ENCODE data around the gene ZFP1.

DNA sequence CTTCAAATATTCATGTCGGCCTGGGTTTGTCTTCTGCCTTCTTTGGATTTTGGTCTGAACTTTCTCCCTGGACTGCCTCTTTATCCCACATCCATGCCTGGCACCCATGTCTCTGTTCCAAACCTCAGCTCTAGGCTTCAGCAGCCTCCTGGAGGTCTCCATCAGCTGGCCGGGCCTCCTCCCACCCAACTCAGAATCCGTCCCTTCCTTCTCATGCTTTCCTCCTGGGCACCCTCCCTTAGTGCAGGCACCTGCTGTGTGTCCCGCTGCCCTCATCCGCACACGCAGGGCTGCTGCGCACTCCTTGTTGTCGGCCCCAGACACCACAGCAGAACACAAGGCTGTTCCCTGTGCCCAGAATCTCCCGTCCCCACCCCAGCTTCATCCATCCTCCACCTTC is 45.7 kb upstream of the ZFP1 start:
- TF ChIP-seq, protein P1, sequence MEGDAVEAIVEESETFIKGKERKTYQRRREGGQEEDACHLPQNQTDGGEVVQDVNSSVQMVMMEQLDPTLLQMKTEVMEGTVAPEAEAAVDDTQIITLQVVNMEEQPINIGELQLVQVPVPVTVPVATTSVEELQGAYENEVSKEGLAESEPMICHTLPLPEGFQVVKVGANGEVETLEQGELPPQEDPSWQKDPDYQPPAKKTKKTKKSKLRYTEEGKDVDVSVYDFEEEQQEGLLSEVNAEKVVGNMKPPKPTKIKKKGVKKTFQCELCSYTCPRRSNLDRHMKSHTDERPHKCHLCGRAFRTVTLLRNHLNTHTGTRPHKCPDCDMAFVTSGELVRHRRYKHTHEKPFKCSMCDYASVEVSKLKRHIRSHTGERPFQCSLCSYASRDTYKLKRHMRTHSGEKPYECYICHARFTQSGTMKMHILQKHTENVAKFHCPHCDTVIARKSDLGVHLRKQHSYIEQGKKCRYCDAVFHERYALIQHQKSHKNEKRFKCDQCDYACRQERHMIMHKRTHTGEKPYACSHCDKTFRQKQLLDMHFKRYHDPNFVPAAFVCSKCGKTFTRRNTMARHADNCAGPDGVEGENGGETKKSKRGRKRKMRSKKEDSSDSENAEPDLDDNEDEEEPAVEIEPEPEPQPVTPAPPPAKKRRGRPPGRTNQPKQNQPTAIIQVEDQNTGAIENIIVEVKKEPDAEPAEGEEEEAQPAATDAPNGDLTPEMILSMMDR (IDR thresholded peaks at IDR 0.05): no peak
- TF ChIP-seq POLR2AphosphoS5 (IDR thresholded peaks at IDR 0.05) (no peak), EP300 (IDR thresholded peaks at IDR 0.05) (no peak), POLR2A (IDR thresholded peaks at IDR 0.05) (no peak)
